M059J (cell line): ENCODE measurements around the gene SLX9. TPM values are rescaled to one million over a fixed set of nuclear protein-coding genes. Genes with fewer than 3 reads are reported as not detected.
A peak's percentile ranks its signal among the peaks of the same experiment; 100 is the strongest.
"Not testable (repeated sequence)": the region's sequence is repeated elsewhere in the genome, so short reads cannot be mapped to it uniquely, and the experiment has no call there.

Experiments
- DNase-seq: peaks from one replicate; pipeline ENCODE4 v3.0.0-alpha.2; 2012; ENCODE audit warnings: low read depth
- total RNA-seq: library from RNA; depleted of rRNA; stranded (reverse); fragments of >200 nt; shearing (Covaris generic); gene quantifications from 2 replicates; pipeline ENCODE4 v1.2.3, GENCODE V29; 2014

The SLX9 gene
- total RNA-seq, 1 experiment from 2014 or later, result 23.4 TPM

DNA sequence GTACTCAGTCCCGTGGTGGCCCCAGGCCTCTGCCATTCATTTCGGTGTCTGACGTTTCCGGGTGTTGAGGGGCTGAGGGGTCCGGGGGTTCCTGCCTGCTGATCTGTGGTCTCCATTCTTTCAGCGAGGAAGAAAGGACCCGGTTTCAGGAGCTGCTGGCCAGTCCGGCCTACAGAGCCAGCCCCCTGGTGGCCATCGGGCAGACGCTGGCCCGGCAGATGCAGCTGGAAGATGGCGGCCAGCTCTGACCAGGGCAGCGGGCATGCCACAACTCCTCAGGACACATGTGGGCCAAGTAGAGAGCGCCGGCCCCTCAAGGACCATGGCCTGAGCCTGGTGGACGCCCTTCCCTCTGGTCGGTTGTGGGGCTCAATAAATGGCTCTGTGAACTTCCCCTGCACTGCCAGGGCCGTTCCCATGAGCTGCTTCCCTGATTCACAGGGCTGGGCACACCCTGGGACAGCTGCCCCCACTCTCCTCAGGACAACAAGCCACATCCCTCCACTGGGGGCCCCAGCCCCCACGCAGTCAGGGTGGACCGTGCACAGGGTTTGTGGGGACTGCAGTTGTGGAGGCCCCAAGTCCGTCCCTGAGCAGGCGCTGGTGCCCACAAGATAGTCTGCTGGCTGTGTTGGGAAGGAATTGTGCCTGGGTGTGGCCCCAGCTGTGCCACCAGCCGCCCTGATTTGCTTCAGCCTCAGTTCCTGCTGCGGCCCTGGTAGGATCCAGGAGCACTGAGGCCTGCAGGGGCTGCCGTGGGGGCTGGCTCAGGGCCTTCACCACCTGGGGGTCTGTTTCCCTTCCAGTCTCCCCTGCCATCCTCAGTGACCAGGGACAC is 36.9 kb downstream of the SLX9 start:
- DNase-seq, result not testable (repeated sequence)

DNA sequence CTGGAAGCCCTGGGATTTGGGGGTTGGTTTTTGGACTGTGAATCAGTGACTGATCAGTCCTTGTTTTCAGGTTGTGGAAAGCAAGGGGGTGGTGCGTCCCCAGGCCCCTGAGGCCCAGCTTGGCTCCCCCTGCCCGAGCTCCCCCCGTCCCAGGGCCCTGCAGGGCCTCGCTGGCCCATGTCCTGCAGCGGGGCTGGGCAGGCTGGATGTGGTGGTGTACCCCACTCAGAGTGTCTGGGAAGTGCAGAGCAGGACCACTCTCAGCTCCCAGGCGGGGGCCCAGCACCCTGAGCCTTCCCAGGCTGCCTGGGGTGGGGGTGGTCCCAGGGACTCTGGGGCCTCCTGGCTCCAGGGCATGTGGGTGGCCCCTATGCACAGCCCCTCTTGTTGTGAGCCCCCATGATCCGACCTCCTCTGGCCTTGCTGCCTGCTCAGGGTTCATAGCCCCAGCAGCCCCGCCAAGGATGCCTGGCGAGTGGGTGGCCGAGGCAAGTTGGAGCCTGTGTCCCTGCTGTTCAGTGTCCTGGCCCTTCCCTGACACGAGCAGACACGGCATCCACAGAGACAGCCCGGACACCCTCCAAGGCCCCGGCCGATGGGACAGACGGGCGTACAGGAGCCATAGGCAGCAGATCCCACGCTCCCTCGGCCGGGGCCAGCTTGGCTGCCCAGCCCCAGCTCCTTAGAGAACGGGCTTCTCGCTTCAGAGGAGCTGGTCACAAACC is 37.9 kb downstream of the SLX9 start:
- no peak for DNase-seq

DNA sequence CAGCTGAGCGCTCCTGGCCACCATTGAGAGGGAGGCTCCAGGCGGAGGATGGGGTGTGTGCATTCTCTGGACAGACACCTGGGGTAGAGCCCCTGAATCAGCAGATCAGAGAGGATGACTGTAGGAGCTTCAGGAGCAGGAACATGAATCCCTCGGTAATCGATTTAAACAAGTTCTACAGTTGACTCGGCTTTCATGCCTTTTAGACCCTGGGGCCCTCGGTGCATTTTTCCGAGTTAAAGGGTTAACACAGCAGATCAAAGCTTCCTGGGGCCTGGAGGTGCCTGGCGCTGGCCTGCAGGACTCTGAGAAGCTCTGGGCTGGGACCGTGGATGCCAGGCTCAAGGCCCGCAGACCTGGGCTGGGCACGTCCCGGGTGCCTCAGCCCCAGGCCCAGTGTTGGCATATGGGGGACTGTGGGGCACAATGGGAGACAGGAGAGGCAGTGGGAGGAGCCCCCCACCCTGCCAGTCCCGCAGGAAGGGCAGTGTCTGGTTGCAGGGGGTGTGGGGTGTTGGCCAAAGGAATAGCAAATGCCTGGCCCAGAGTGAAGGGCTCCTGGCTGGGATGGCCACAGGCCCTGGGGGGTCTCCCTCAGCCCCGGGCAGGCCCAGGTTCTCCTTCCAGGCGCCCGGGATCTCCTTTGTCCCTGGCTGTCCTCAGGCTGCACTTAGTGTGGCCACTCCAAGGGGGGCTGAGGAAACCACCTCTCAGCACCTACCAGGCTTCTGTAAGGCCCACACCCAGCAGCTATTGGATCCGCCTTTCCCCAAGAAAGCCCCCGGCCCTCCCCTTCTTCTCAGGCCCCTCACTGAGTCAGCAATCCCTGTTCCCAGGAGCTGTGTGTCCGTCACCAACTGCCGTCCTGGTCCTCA is 40.1 kb downstream of the SLX9 start:
- DNase-seq, result no peak

DNA sequence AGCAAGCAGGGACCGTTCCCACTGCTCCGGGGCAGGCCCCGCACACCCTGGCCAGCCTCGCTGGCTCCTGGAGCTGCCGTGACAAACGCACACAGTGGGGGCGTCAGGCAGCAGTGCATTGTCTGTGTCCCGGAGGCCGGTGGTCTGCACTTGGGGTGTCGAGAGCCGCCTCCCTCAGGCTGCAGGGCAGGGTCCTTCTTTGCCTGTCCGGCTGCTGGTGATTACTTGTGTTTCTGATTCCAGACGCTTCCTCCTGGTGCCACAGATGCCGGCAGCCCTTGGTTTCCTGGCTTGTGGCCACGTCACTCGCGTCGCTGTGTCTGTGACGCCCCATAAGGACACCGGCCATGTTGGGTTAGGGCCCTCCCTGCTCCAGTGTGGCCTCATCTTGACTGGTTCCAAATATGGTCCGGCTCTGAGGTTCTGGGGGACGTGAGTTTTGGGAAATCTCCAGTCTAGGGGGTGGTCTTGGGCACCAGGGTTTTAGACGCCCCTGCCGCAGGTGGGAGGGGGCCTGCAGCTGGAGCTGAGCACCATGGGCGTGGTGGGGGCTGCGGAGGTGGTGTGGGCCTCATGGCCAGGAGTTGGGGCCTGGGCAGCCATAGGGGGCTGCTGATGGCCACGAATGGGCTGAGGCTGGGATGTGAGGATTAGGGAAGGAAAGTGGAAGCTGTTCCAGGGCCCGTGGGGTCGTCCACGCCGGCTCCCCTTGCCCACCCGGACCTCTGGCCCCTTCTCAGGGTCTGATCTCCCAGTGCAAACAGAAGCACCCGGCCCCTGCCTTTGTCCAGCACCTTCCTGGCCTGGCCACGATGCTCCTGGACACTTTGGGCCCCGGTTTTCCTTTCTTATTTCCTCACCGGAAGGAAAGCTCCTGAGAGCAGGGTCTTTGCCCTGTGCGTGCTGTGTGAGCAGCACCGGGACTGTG is 41.0 kb downstream of the SLX9 start:
- no peak for DNase-seq

DNA sequence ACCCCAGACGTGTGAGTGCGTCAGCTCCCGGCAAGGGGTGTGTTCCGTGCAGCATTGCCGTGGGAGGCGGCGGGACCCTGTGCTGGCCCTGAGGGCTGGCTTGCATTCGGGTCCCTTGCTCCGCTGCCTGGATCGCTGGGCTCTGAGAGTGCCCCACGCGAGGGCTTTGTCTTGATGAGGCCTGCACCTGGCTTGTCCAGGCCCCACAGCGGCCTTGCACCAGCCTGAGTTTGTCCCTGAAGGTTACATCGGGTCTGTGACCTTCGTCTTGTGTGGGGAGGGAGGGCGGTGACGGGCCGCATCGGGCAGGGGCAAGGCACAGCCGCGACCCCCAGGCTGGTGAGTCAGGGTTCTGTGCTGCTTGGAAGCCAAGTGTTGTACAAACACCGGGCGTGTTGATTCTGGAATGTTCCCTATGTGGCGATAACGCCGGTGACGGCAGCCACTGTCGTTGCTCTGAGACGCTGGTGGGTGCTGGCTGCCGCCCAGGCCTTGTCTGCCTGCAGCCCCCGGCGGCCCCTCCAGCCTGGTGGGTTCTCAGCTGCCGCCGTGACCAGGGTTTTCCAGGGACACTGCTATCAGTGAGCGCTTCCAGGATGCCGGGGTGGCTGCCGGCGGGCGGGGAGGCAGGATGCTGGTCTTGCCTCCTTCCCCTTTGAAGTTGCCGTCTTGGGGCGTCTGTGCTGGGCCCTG is 42.9 kb downstream of the SLX9 start:
- DNase-seq, result peak; percentile 16

DNA sequence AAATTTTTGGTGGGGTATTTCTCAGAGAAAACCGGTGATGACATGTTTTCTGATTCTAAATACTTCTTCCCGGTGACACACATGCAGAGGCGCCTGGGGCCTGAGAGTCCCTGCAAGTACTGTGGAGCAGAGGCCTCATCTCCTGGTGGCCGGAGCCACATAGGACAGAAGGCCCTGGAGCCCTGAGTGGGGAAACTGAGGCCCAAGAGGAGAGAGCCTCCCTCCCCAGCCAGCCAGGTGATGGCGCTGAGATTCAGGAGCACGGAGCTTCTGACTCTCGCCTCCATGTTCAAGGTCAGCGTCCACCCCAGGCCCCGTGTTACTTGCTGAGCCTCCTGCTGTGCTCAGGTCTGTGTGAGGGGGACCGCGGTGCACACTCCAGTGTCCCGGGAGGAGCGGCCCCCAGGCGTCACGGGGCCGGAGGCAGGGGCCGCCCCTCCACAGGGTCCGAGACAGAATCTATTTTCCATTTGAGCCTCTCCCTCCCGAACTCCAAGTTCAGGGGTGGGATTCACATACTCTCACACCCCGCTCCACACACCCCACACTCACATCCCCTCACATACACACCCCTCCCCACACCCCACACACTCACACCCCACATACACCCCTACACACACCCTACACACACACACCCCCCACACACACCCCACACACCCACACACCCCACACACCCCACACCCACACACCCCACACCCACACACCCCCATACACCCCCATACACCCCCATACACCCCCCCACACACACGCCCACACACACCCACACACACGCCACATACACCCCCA is 43.8 kb downstream of the SLX9 start:
- DNase-seq, result no peak

DNA sequence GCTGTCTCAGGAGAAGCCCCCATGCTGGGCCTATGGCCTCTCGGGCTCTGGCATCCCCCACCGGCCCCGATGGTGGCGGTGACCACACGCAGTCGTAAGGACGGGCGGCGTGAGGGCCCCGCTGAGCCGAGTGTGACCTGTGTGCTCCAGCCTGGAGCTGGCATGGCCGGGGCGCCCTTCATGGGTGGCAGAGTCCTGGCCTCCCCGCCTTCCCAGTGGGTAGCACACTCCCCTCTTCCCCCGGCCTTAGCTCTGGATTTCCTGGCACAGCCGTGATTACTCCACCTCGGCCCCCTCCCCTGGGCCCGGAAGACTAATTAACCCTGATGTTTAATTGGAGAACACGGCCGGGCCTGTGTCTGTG is 44.6 kb downstream of the SLX9 start:
- no peak for DNase-seq

DNA sequence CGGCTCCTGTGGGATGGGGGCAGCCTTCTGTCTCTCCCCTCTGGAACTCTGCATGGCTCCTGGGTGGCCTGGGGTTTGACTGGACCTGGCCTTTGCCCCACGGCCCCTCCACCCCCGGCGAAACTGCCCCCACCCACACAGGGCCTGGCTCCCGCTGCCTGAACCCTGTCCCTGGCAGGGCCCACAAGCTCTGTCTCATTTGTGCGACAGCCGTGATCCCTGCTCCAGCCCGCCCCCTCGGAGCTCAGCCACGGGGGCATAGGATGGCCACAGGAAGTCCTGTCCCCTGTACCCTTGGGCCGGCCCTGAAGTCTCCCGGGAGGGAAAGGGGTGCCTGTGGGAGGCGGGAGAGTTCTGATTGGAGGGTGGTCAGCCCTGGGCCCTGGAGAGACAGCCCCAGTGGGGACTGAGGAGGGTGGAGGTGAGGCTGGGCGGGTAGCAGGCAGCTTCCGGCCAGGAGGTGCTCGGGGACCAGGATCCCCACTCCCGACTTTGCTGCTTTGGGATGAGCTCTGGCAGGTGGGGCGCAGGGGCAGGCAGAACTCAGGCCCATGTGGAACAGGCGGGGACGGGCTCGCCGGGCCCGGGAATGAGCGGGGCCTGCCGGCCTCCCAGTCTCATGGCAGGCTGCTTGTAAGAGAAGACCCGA is 45.1 kb downstream of the SLX9 start:
- no peak for DNase-seq

DNA sequence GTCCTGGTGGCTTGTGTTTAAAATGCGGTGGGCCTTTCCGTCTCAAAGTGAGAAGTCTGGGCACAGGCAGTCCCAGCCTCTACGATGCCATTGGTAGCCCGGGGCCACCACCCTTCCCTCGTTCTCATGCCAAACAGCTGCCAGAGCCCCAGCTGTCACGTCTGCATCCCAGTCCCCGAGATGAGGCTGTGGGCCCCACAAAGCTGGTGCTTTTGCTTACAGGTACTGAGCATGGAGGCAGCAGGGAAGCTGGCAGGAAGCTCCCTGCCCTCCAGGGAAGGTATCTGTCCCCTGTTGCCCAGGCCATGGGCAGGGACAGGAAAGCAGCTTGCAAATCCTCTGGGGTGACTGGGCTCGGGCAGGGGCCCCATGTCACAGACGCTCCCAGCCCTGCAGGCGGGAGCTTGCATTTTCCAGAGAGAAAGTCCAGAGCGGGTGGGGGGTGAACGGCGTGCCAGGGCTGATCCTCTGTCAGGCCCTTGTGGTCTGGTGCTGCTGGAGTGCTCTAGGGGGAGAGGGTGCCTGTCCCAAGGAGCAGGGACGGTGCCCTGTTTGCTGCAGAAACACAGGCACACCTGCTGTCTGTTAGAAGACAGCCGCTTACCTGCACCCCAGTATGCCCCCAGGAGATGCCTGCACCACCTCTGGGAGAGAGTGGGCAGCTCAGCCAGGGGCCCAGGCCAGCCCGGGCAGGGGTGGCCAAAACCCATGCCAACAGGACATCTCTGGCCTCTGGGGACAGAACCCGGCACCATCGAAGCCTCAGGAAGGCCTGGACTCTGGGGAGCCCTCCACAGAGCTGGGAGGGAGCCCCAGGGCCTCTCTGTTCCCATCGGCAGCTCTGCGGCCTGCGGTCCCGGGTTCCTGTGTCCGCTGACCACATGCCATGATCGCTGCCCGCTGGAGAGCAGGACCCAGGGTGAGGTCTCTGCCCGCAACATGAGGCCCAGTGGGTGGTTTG is 45.9 kb downstream of the SLX9 start:
- DNase-seq, result no peak

DNA sequence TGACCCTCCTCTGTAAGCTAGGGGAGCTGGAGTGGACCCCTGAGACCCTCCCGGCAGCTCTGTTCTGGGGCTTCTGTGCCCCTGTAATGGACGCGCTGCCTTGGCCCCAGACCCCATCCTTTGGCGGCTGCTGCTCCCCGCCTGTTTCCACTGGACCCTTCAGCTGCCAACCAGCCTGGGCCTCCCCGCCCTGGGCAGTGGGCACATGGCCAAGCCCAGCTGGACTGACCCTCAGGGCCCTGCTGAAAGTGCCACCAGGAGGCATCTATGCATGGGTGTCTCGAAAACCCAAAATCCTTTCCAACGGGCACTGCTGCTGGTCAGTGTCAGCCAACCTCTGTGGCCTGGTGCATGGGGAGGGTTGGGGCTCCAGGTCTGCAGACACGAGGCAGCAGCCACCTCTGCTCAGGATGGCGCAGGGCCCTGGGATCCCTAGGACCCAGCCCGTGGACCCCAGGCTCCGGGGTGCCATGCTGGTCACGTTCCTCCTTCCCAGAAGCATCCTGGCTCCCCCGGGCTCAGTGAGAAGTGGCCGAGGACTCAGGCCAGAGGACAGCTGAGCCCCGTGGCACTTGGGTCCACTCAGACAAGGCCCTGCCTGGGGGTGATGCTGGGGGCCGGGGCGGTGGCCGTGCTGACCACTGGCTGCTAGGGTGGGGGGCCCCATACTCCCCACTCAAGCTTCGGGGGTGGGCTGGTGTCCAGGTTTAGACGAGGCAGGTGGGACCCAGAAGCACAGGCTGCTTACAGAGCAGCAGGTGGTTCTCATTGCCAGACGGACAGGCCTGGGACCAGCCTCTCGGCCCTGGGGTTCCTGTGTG is 46.9 kb downstream of the SLX9 start:
- DNase-seq, result no peak

DNA sequence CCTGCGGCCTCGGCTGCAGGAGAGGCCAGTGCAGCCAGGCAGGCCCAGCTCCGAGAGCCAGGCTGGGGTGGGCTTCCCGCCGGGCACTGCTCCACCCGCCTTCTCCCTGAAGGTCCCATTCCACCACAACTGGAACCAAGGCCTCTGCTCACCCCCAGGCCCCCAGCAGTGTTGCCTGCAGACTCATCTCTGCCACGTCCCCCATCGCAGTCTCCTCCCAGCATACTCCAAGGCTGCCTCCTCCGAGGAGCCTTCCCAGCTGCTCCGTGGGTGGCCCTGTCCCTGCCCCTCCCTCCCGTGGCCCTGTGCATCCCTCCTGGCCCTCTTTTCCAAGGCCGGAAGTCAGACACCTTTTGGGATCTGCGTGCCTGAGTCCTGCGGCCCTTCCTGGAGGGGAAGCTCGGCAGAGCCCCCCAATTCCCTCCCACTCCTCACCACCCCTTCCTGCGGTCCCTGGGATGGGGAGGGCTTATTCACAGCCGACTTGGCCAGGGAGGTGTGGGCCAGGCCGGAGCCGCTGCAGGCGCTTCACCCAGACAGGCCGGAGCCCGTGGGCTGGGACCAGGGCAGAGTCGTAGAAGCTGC is 47.6 kb downstream of the SLX9 start:
- no peak for DNase-seq

DNA sequence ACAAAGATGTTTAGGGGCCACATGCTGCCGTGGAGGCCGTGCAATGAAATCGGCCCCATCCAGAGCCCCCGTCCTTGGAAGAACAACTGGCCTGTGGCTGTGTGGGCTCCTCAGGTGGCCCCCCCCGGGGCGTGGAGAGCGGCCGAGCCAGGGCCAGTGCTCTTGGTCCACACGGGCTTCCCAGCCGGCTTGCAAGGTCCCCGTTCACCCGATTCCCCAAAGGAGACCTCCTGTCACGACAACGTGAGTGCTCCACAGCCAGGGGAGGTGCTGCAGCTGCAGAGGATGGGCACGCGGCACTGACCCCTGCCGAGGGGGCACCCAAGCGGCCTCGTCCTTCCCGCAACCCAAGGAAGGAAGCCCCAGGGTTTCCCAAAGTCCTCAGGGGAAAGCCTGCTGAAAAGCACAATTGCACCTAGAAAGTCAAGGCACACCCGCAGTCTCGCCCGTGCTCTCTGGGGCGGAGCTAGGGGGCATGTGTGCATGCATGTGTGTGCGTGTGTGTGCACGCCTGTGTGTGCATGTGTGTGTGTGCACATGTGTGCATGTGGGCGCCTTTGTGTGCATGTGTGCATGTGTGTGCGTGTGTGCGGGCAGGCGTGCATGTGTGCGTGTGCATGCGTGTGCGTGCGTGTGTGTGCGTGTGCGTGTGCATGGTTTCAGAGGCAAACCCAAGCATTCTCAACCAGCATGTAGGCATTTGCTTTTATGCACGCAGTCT is 48.2 kb downstream of the SLX9 start:
- DNase-seq, result no peak

DNA sequence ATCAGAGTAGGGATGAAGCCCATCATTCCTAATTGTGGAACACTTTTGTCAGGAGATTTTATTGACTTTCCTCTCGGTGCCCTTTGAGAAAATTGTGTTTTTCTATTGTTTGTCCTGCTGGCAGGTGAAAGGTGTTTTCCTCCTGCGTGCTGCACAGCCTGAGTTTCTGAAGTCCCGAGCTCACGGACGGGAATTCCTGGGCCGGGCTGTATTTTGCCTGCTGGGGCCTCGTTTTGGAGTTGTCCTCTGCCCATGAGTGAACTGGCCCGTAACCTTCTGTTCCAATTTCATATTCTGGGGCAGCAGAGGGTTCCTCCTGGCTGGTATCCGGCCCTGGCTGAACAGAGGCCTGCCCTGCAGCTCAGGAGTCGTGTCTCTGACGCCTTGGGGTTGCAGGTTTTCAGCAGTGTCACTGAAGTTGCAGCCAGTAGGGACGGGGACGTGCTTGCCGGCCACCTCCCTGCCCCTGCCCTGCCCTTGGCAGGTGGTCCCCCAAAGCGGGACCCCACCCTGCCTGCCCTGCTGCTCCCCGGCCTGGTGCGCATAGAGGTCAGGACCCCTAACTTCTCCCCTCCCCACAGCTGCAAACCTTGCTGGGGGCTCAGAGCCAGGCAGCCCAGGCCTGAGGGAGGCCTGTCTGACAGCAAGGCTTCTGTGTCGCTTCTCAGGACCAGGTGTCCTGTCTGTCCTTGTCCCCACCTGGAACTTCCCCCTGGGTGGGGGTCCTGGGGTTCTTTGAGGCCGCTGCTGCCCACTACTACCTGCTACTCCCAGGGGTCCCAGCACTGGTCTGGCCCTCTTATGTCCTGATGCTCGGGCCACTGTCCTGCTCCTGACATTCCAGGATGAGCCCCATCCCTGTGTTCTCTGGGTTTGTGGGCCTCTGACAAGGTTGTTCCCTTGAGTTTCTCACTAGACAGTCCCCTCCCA is 49.0 kb downstream of the SLX9 start:
- DNase-seq, result no peak

DNA sequence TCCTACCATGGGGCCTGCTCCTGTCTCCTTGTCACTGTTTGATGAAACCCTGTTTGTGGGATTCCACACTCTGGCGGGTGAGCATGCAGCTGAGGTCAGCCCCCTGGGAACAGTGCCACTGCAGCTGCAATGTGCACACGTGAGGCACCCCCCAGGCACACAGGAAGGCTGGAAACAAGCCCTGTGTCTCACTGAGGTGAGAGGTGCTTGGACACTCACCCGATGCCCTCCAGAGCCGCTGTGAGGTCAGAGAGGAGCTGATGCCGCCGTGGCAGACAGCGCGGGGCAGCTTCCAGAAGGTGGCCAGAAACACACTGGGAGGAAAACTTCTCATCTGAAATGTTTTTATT is 49.7 kb downstream of the SLX9 start:
- peak; percentile 79 for DNase-seq
